ENCODE results near the gene NKAIN1.

GRCh38 chr1:31196685-31197084 is 43.0 kb downstream of the NKAIN1 start:
- TF ChIP-seq CTCF (IDR thresholded peaks at IDR 0.05; ENCODE audit: low read depth, low read length) = no peak
- no peak for TF ChIP-seq POLR2A (IDR thresholded peaks at IDR 0.05; ENCODE audit: extremely low read depth, insufficient read length)
- no peak for TF ChIP-seq MYC (IDR thresholded peaks at IDR 0.05; ENCODE audit: low read depth, low read length)
- TF ChIP-seq MAX (IDR thresholded peaks at IDR 0.05; ENCODE audit: low read depth, low read length) = no peak
